Endothelial cell of umbilical vein (primary cell): ENCODE data around the gene CCDC69. TPM values are rescaled to one million over a fixed set of nuclear protein-coding genes. Genes with fewer than 3 reads are reported as not detected.

Experiments used
- BruUV-seq: library from RNA; stranded (reverse); fragments of 400-500 nt; replicated peaks from 2 replicates; lab custom pipeline; 2021; lab: Mats Ljungman, UMichigan
- CTCF ChIA-PET: fragments of 300-600, 350-600 bp; sonication (Branson Sonifier 250); formaldehyde crosslinking; loops from one replicate; lab custom pipeline; 2021; ENCODE audit warnings: antibody characterized with exemption, inconsistent platforms; lab: Charles Lee
- POLR2A ChIA-PET: fragments of 300-600, 350-600 bp; sonication (Branson Sonifier 250); formaldehyde crosslinking; loops from one replicate; lab custom pipeline; 2021; ENCODE audit warnings: antibody characterized with exemption, inconsistent platforms; lab: Charles Lee
- DNase-seq: peaks from one replicate; pipeline ENCODE4 v3.0.0-alpha.2; 2011; ENCODE audit warnings: low read depth, low spot score
- FAIRE-seq: peaks from 2 replicates; lab custom pipeline; 2011; peaks lifted over from hg19 to GRCh38; lab: Jason Lieb, UNC
- H2AFZ ChIP-seq: 2 replicates; pipeline ENCODE4 v1.6.0; 2012; ENCODE audit warnings: low read depth, low read length, control low read depth, inconsistent platforms
- H3K27ac ChIP-seq: 2 replicates; pipeline ENCODE4 v1.5.1; 2011; ENCODE audit warnings: low read depth, mild to moderate bottlenecking, control low read depth, low read length, moderate library complexity; ENCODE audit not compliant: insufficient read depth
- H3K27me3 ChIP-seq, 2 experiments: 2 replicates each; pipeline versions ENCODE4 v1.6.0 to v1.6.1; 2011; ENCODE audit warnings: low read length in 2 of 2, mixed read lengths in 1 of 2; ENCODE audit not compliant: control insufficient read depth in 2 of 2, insufficient read depth in 2 of 2
- H3K36me3 ChIP-seq, 2 experiments: 2 replicates in 1 of 2; 3 replicates in 1 of 2; pipeline ENCODE4 v1.5.1; 2011; ENCODE audit warnings: low read length in 2 of 2, mild to moderate bottlenecking in 1 of 2, moderate library complexity in 1 of 2; ENCODE audit not compliant: control insufficient read depth in 2 of 2, insufficient read depth in 2 of 2; ENCODE audit errors: extremely low read depth in 1 of 2
- H3K4me1 ChIP-seq: 3 replicates; pipeline ENCODE4 v1.5.1; 2011; ENCODE audit warnings: mild to moderate bottlenecking, low read length; ENCODE audit not compliant: control insufficient read depth, insufficient read depth; ENCODE audit errors: extremely low read depth
- H3K4me2 ChIP-seq: 2 replicates; pipeline ENCODE4 v1.6.1; 2011; ENCODE audit warnings: low read length, control low read depth, mixed read lengths; ENCODE audit not compliant: insufficient read depth
- H3K4me3 ChIP-seq, 3 experiments: fragments of 200-600 bp in 1 of 3; sonication (generic), shearing (Covaris generic) in 1 of 3; replicated peaks in 1 of 3; 2 replicates each; pipeline ENCODE4 v1.5.1; 2011 to 2016; ENCODE audit warnings: control low read depth in 3 of 3, low read length in 3 of 3, mild to moderate bottlenecking in 2 of 3, inconsistent platforms in 1 of 3, low read depth in 1 of 3, moderate library complexity in 1 of 3; ENCODE audit not compliant: insufficient read depth in 1 of 3
- H3K79me2 ChIP-seq: 2 replicates; pipeline ENCODE4 v1.6.0; 2012; ENCODE audit warnings: low read length, inconsistent platforms; ENCODE audit not compliant: control insufficient read depth, insufficient read depth
- H3K9ac ChIP-seq: replicated peaks from 2 replicates; pipeline ENCODE3; 2011; ENCODE audit warnings: low read length, control low read depth; ENCODE audit not compliant: insufficient read depth; ENCODE audit errors: extremely low read depth
- H3K9me1 ChIP-seq: replicated peaks from 3 replicates; pipeline ENCODE4 v1.6.0; 2011; ENCODE audit warnings: mild to moderate bottlenecking, low read length; ENCODE audit not compliant: control insufficient read depth, insufficient read depth; ENCODE audit errors: extremely low read depth
- H3K9me3 ChIP-seq: replicated peaks from 2 replicates; pipeline ENCODE4 v1.5.1; 2012; ENCODE audit warnings: low read length, inconsistent platforms; ENCODE audit not compliant: control insufficient read depth, insufficient read depth
- H4K20me1 ChIP-seq: replicated peaks from 2 replicates; pipeline ENCODE3; 2011; ENCODE audit warnings: mild to moderate bottlenecking, low read length; ENCODE audit not compliant: control insufficient read depth, insufficient read depth; ENCODE audit errors: extremely low read depth
- CTCF ChIP-seq, 2 donors: IDR thresholded peaks; 1 replicate in 1 of 2; 2 replicates in 1 of 2; pipeline ENCODE4 v1.5.1; 2011; ENCODE audit warnings: low read length in 2 of 2, mild to moderate bottlenecking in 2 of 2, moderate library complexity in 2 of 2, control low read depth in 1 of 2, inconsistent platforms in 1 of 2, low read depth in 1 of 2; ENCODE audit not compliant: insufficient read depth in 1 of 2; ENCODE audit errors: extremely low read depth in 1 of 2
- EZH2 ChIP-seq: IDR thresholded peaks from 2 replicates; pipeline ENCODE4 v1.6.1; 2012; ENCODE audit warnings: borderline replicate concordance, low read depth, mild to moderate bottlenecking, moderate library complexity, low read length, inconsistent platforms; ENCODE audit not compliant: severe bottlenecking
- FOS ChIP-seq: IDR thresholded peaks from 2 replicates; pipeline ENCODE4 v1.6.1; 2011; ENCODE audit warnings: mild to moderate bottlenecking, low read length, moderate library complexity, borderline replicate concordance; ENCODE audit not compliant: insufficient read depth
- GATA2 ChIP-seq: IDR thresholded peaks from 2 replicates; pipeline ENCODE4 v1.7.0; 2011; ENCODE audit warnings: low read depth, mild to moderate bottlenecking, moderate library complexity, mixed read lengths, low read length; ENCODE audit not compliant: insufficient read length, insufficient read depth
- JUN ChIP-seq: IDR thresholded peaks from 2 replicates; pipeline ENCODE4 v1.6.1; 2011; ENCODE audit warnings: borderline replicate concordance, low read depth; ENCODE audit not compliant: insufficient read length, insufficient read depth
- MAX ChIP-seq: IDR thresholded peaks from 2 replicates; pipeline ENCODE4 v1.6.1; 2011; ENCODE audit not compliant: insufficient read depth, insufficient read length
- MYC ChIP-seq: IDR thresholded peaks from one replicate; pipeline ENCODE4 v1.6.1; 2011; ENCODE audit warnings: mild to moderate bottlenecking, low read depth, low read length
- POLR2A ChIP-seq: IDR thresholded peaks from 2 replicates; pipeline ENCODE4 v1.6.1; 2012; ENCODE audit warnings: low read depth, mild to moderate bottlenecking, control low read depth, low read length
- POLR2AphosphoS5 ChIP-seq: IDR thresholded peaks from 2 replicates; pipeline ENCODE4 v1.6.1; 2012; ENCODE audit warnings: low read depth, mild to moderate bottlenecking, control low read depth, low read length, moderate library complexity; ENCODE audit not compliant: insufficient read depth
- dilution Hi-C: fragments of 300-500 bp; cut with MboI; formaldehyde crosslinking; loops from one replicate; pipeline ENCODE4 v1.15.0; 2019; ENCODE audit warnings: low sequenced_read_pairs; ENCODE audit not compliant: extremely low pct_ligation_motif_present
- intact Hi-C: fragments of 100-400 bp; cut with micrococcal nuclease; formaldehyde crosslinking; loops from one replicate; pipeline ENCODE4 v1.10.0; 2022
- polyA plus RNA-seq, 4 experiments: library from polyadenylated mRNA; depleted of rRNA in 3 of 4; stranded (reverse) in 3 of 4; unstranded in 1 of 4; fragments of >200 nt; gene quantifications; 2 replicates each; pipeline versions ENCODE4 v1.2.1 to v1.2.3, GENCODE V29; 2011 to 2012; ENCODE audit warnings: missing spikeins in 1 of 4
- total RNA-seq: library from RNA; stranded (reverse); gene quantifications from 2 replicates; pipeline ENCODE4 v1.2.3, GENCODE V29; 2021

Gene CCDC69
- total and polyA plus RNA-seq, 2 donors (not counting 3 experiments of a cell fraction or from before 2014, with no cell fraction given), result 4.1 to 4.5 TPM

- no peaks in the 10 kb centered on the region for H4K20me1 ChIP-seq
- no peaks in the 10 kb centered on the region for H3K36me3 ChIP-seq
- no peaks in the 10 kb centered on the region for H3K9me1 ChIP-seq
- intact Hi-C loops (no loop called here), dilution Hi-C loops (no loop called here)
- no peak overlapping the region for H2AFZ ChIP-seq
- BruUV-seq, result no TSS peak
- no peaks in the 10 kb centered on the region for H3K9me3 ChIP-seq
- no peak overlapping the region for H3K27ac ChIP-seq
- POLR2A ChIA-PET, result interaction anchor here (0.9 kb wide), 1 partner anchor 34 kb away, joined by 3 read pairs; no protein-coding TSS in a partner anchor
- no peaks in the 10 kb centered on the region for H3K4me1 ChIP-seq
- FAIRE-seq (no peak), DNase-seq (no peak)
- H3K4me3 ChIP-seq, result no peak overlapping the region
- no peak overlapping the region for H3K9ac ChIP-seq
- TF ChIP-seq POLR2AphosphoS5 (no peak), POLR2A (no peak), MYC (no peak), CTCF (IDR thresholded peaks at IDR 0.05; ENCODE audit: extremely low read depth in 1 of 2, insufficient read depth in 1 of 2, low read depth in 1 of 2, low read length in 2 of 2) (no peak), FOS (no peak), GATA2 (no peak), JUN (no peak), EZH2 (no peak), MAX (no peak)
- no peaks in the 10 kb centered on the region for H3K79me2 ChIP-seq
- H3K27me3 ChIP-seq, result no peaks in the 10 kb centered on the region
- CTCF ChIA-PET, result no interaction called here
- no peak overlapping the region for H3K4me2 ChIP-seq
Measured at GRCh38 chr5:151186052-151186451, 37.8 kb downstream of the CCDC69 start.
